OCI-LY3 (cell line): ENCODE data around the gene CDC25B.

Experiments
- H2AFZ ChIP-seq: fragments of 200-600, 300-600 bp; shearing (Covaris generic); 2 replicates; pipeline ENCODE4 v1.6.0; 2014; ENCODE audit warnings: antibody characterized with exemption, low read depth, low read length
- H3K27ac ChIP-seq: fragments of 200-600, 300-600 bp; sonication (generic); 2 replicates; pipeline ENCODE4 v1.5.1; 2014; ENCODE audit warnings: mild to moderate bottlenecking, low read length, moderate library complexity, mixed read lengths
- H3K27me3 ChIP-seq: fragments of 200-600, 300-600 bp; sonication (generic); 2 replicates; pipeline ENCODE4 v1.6.1; 2014; ENCODE audit warnings: low read depth, low read length, mixed read lengths
- H3K36me3 ChIP-seq: fragments of 200-600, 300-600 bp; sonication (generic); replicated peaks from 2 replicates; pipeline ENCODE3; 2014; ENCODE audit warnings: low read depth, low read length, mixed read lengths
- H3K4me1 ChIP-seq: fragments of 300-600, 200-600 bp; sonication (generic); 2 replicates; pipeline ENCODE4 v1.6.1; 2014; ENCODE audit warnings: low read length, mixed read lengths
- H3K4me2 ChIP-seq: fragments of 200-600, 300-600 bp; sonication (generic); 2 replicates; pipeline ENCODE4 v1.6.1; 2014; ENCODE audit warnings: low read length, mixed read lengths
- H3K4me3 ChIP-seq: fragments of 300-600, 200-600 bp; sonication (generic); 2 replicates; pipeline ENCODE4 v1.5.1; 2014; ENCODE audit warnings: antibody characterized with exemption, mild to moderate bottlenecking, low read length, moderate library complexity
- H3K79me2 ChIP-seq: fragments of 300-600, 200-600 bp; shearing (Covaris generic); 2 replicates; pipeline ENCODE4 v1.6.1; 2014; ENCODE audit warnings: mild to moderate bottlenecking, low read length, mixed read lengths
- H3K9ac ChIP-seq: fragments of 300-600, 200-600 bp; shearing (Covaris generic); 2 replicates; pipeline ENCODE4 v1.6.0; 2014; ENCODE audit warnings: mild to moderate bottlenecking, low read length, moderate library complexity
- H3K9me3 ChIP-seq: fragments of 200-600, 300-600 bp; shearing (Covaris generic); 2 replicates; pipeline ENCODE4 v1.6.1; 2014; ENCODE audit warnings: low read length, mixed read lengths; ENCODE audit not compliant: insufficient read depth
- H4K20me1 ChIP-seq: fragments of 200-600, 300-600 bp; sonication (generic); 2 replicates; pipeline ENCODE4 v1.6.1; 2016; ENCODE audit warnings: low read length, mixed read lengths; ENCODE audit not compliant: insufficient read depth
- CTCF ChIP-seq: fragments of 200-600, 300-600 bp; sonication (generic); IDR thresholded peaks from 2 replicates; pipeline ENCODE4 v1.5.1; 2014; ENCODE audit warnings: antibody characterized with exemption, low read length, low read depth
- EZH2phosphoT487 ChIP-seq: fragments of 200-600 bp; shearing (Covaris generic); IDR thresholded peaks from 2 replicates; pipeline ENCODE4 v1.6.1; 2018; ENCODE audit warnings: antibody characterized with exemption, mixed run types, low read depth

CDC25B gene

GRCh38 chr20:3765171-3765882, 30.8 kb upstream of the CDC25B start:
- no peaks in the 10 kb centered on the region for H3K27me3 ChIP-seq
- peaks cover 31% of the 10 kb centered on the region for H3K79me2 ChIP-seq
- no peaks in the 10 kb centered on the region for H3K9me3 ChIP-seq
- peaks cover 3% of the 10 kb centered on the region; the same call in 1 of the 2 replicates for H4K20me1 ChIP-seq
- no peak overlapping the region for H3K27ac ChIP-seq
- H3K4me1 ChIP-seq = peaks cover 22% of the 10 kb centered on the region
- TF ChIP-seq CTCF = no peak
- TF ChIP-seq EZH2phosphoT487 = no peak
- H3K4me3 ChIP-seq = no peak overlapping the region
- no peak overlapping the region for H2AFZ ChIP-seq
- no peaks in the 10 kb centered on the region for H3K36me3 ChIP-seq
- H3K4me2 ChIP-seq = no peak overlapping the region
- H3K9ac ChIP-seq = no peak overlapping the region

GRCh38 chr20:3766422-3767109, 29.5 kb upstream of the CDC25B start:
- Histone ChIP-seq H3K27ac (no peak overlapping the region), H3K36me3 (no peaks in the 10 kb centered on the region), H4K20me1 (peaks cover 3% of the 10 kb centered on the region; the same call in 1 of the 2 replicates), H2AFZ (peak overlapping the region; percentile 49; the same call in 1 of the 2 replicates), H3K4me2 (peak overlapping the region; percentile 77), H3K4me1 (peaks cover 22% of the 10 kb centered on the region), H3K27me3 (no peaks in the 10 kb centered on the region), H3K79me2 (peaks cover 31% of the 10 kb centered on the region), H3K4me3 (peak overlapping the region; percentile 82), H3K9ac (peak overlapping the region; percentile 72), H3K9me3 (no peaks in the 10 kb centered on the region)
- TF ChIP-seq EZH2phosphoT487 (no peak), CTCF (no peak)

DNA sequence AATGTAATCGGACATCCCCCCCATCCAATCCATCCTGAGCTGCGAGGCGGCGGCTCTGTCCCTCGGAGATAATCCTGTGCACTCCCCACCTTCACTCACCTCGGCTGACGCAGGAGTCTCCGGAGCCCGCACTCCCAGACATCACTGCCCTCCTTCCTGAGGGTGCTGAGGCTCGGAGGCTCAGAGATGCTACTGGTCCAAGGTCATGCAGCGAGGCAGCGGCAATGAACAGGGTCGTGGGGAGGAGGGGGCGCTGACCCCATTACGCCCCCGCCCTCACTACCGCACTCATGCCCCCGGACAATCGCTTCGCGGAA, 29.0 kb upstream of the CDC25B start:
- Histone ChIP-seq H4K20me1 (peaks cover 3% of the 10 kb centered on the region; the same call in 1 of the 2 replicates), H2AFZ (peak overlapping the region; percentile 49), H3K9me3 (no peaks in the 10 kb centered on the region), H3K27me3 (no peaks in the 10 kb centered on the region), H3K36me3 (no peaks in the 10 kb centered on the region), H3K4me2 (peak overlapping the region; percentile 77), H3K27ac (no peak overlapping the region), H3K4me3 (peak overlapping the region; percentile 82), H3K4me1 (peaks cover 22% of the 10 kb centered on the region), H3K79me2 (peaks cover 31% of the 10 kb centered on the region), H3K9ac (peak overlapping the region; percentile 72)
- TF ChIP-seq EZH2phosphoT487 (no peak), CTCF (no peak)

GRCh38 chr20:3767427-3768341, 28.4 kb upstream of the CDC25B start, which contains the start of gene ADISSP:
ADISSP (minus strand) TSS chr20:3767753; CDS start chr20:3760100, 7,653 bp downstream.
- peak within 1 kb of the TSS; percentile 82 for H3K4me3 ChIP-seq
- H3K79me2 ChIP-seq = peaks cover 31% of the 10 kb centered on the region
- no peaks in the 10 kb centered on the region for H3K9me3 ChIP-seq
- H3K27me3 ChIP-seq = no peaks in the 10 kb centered on the region
- H3K36me3 ChIP-seq = no peaks in the 10 kb centered on the region
- H3K9ac ChIP-seq = peak within 1 kb of the TSS; percentile 77
- peaks cover 3% of the 10 kb centered on the region; the same call in 1 of the 2 replicates for H4K20me1 ChIP-seq
- no peak for TF ChIP-seq EZH2phosphoT487
- peak; percentile 37 for TF ChIP-seq CTCF
- H2AFZ ChIP-seq = peak within 1 kb of the TSS; percentile 49
- H3K4me2 ChIP-seq = peak within 1 kb of the TSS; percentile 89
- H3K27ac ChIP-seq = peak within 1 kb of the TSS; percentile 54
- peaks cover 22% of the 10 kb centered on the region for H3K4me1 ChIP-seq
